HG03442 (cell line): ENCODE data around the gene FH.

Experiments
- ATAC-seq: cut with Tn5 transposase; IDR thresholded peaks from one replicate; pipeline ENCODE4 v1.9.1; 2021; ENCODE audit warnings: mild to moderate bottlenecking, moderate library complexity; ENCODE audit not compliant: unreplicated experiment

FH gene

GRCh38 chr1:241525026-241525425, 5.5 kb upstream of the FH start:
- no peak for ATAC-seq

DNA sequence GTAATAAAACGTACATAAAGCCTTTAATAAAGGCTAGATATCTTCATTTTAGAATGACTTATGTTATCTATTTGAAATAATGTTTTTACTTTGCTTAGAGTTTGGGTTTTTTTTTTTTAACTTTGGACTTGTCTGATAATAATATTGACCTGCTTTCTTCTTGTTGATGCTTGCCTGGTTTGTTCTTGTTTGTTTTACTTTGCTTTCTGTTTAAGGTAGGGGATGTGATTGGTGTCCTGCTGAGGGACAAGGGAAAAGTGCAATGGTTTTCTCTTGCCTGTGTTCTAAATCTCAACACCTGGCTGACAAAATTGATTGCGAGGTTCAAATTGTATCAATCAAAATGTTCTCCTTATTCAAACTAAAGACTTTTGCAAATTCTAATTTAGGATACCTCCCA, 2.2 kb upstream of the FH start:
- no peak for ATAC-seq

- ATAC-seq: no peak
Observed at GRCh38 chr1:241520080-241520465, 518 bp upstream of the FH start.

DNA sequence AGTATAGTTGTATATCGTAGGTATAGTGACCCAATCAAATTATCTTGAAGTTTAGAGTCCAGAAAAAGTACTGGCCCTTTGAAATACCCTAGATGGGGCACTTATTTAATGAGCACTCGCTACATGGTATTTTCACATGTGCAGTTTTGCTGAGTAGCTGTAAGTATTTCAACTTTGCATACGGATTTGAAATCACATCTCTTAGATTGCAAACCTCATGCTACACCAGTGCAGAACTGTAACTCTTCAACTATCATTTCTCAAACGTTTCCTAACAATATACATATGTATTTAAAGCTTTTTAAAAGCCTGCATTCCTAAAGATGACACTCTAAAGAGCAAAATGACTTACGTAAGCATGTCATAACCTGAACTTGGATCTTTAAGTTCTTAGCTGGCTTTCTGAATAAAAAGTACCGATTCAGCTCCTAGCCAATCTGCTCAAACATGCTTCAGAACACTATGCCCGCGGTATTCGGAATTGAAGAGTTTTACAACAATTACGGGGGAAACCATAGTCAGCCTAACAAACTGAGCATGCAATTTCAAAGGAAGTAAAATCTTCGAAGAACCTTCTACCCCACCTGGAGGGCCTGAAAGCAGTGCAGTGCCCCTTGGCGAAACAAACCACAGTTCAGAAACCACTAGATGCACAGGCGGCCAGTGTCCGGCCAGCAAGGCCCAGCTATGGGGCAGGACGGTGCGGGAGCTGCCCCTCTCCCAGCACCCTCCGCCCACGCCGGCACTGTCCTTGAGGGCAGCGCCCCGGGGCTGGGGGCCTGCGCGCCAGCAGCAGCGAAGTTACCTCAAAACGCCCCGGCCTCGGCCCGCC, 863 bp downstream of the FH start:
- peak; percentile 24 for ATAC-seq

GRCh38 chr1:241513378-241513777, 6.2 kb downstream of the FH start:
- no peak for ATAC-seq

DNA sequence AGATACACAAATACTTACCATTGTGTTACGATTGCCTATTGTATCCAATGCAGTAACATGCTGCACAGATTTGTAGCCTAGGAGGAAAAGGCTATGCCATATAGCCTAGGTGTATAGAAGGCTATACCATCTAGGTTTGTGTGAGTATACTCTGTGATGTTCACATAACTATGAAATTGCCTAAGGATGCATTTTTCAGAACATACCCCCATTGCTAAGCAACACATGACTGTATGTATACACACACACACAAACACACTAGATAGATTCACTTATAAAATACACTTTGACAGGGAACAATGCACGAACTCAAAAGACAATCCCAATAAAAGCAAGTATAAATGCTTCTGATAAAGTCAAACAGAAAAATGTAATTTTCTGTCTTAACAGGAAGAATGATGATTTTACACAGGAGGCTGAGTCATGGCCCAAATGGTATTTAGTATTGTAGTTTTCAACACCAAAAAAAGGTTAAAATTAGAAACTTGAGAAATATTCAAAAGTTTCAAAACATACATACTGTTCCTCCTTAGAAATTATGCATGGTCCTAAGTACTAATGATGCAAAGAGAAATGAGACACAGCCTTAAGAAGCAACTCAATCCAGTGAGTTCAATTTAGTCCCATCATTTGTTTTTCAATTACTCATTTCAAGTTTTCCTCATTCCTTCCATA, 12.2 kb downstream of the FH start:
- ATAC-seq: no peak

GRCh38 chr1:241503444-241503843, 16.1 kb downstream of the FH start:
- no peak for ATAC-seq

GRCh38 chr1:241499910-241500309, 19.6 kb downstream of the FH start:
- no peak for ATAC-seq

DNA sequence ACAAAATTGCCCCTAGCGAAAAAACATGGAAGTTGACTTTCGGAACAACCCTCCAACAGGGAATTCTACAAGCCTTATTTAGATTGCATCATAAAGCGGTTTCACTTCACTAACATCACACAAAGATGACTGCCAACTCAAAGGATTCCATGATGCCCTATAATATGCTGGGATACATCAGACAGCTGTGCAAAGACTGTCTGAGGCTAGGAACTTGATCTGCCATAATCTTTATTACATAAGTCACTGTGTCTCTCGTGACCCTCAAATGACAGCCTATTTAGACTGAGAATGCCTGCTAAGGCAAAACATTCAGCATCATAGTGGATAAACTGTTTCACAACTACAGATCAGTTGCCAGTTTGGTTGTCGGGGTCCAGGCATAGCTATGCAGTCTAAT, 23.8 kb downstream of the FH start:
- no peak for ATAC-seq

- ATAC-seq: no peak
Observed at GRCh38 chr1:241488739-241489138, 30.8 kb downstream of the FH start.

DNA sequence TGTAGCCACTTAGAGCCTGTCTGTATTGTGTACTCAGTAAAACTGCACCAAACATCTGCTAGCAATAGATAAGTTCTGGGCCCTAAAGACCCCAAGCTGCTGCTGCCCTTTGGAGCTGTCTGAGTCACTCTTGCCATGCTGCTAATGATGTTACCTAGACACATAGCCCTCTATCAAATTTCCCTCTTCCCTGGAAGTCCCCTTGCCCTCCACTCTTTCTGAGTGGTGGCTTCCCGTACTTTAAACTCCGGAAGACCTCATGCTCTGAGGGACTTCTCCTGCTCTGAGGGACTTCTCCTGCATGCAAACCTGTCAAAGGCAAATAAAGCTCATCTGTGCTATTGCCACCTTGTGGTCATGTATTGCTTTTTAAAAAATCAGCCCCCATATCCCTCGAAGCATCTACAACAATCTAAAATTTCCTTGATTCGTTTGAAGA, 34.0 kb downstream of the FH start:
- ATAC-seq: peak; percentile 48

DNA sequence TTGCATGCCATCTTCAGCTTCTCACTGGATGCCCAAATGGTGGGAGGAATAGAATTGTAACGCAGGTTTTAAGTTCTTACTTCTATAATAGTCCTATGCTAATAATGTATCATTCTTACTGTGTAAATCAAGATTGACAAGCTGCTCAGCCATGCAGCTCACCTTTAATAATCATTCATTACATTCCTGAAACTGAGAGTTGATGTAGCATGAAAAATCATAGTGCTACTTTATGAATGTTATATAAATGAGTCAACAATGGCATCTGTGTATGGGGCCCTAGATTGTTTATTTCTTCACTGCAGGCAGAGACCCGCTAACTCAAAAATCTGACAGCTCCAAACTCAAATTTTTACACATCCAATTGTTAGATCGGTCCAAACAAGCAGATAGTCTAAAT, 34.4 kb downstream of the FH start:
- peak; percentile 81 for ATAC-seq

DNA sequence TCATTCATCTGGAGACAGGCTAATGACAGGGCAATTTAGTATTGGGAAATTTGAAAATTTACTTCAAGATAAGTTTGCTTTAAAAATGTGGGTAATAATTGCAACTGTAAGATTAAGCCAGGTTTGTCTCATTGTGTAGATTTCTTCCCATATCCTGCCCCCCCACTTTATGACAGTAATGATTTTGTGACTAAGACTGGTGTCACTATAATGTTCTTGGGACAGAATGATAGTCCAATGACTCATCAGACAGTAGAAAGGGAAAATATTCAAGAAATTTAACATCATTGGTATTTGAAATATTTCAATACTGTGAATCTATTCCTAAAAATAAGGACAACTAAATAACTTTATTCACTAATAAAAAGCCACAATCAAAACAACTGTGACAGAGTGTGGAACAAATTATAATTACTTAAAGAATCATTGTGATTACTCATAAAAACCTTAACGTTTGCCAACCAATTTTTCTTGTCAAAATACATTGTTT, 36.7 kb downstream of the FH start:
- ATAC-seq: no peak

GRCh38 chr1:241479294-241479693, 40.3 kb downstream of the FH start:
- no peak for ATAC-seq

DNA sequence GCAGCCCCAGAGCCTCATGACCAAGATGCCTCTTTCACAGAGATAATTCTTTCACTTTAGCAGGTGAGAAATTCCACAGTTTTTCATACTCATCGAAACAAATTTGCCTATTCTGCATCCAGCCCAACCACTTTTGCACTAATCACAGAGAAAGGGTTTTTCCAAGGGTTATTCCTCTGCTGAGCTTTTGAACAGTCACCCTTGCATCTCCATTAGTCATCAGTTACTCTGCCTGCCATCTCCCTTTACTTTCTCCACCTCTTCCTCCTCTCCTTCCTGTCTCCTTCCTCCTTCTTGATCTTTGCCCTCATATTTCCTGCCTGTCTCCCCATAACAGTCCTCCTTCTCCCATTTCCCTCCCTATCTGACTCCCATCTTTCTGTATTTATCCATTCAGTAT, 43.9 kb downstream of the FH start:
- no peak for ATAC-seq

DNA sequence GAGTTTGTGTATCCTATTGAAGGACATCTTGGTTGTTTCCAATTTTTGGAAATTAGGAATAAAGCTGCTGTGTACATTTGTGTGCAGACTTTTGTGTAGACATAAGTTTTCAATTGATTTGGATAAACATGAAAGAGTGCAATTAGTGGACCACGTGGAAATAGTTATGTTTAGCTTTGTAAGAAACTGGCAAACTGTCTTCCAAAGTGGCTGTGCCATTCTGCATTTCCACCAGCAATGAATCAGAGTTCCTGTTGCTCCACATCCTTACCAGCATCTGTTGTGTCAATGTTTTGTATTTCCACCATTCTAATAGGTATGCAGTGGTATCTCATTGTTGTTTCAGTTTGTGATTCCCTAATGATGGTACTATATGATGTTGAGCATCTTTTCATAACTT, 46.5 kb downstream of the FH start:
- no peak for ATAC-seq

- no peak for ATAC-seq
Observed at GRCh38 chr1:241470908-241471590, 48.5 kb downstream of the FH start.

DNA sequence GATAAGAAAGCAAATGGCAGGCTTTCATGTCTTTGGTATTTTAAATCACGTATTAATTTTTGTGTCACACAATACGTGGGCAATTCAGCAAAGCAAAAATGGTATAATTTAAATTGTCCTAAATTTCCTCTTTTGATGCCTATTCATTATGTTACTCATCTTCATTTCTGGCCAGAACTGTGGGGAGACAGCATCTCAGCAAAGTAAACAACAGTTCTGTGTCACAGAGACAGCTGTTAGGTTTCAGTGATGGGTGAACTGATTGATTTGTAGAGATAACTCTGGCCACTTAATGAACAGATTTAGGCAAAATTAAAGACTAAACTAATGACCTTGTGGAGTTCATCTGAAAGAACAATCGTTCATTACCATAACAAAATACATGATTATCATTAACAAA, 49.2 kb downstream of the FH start:
- no peak for ATAC-seq

DNA sequence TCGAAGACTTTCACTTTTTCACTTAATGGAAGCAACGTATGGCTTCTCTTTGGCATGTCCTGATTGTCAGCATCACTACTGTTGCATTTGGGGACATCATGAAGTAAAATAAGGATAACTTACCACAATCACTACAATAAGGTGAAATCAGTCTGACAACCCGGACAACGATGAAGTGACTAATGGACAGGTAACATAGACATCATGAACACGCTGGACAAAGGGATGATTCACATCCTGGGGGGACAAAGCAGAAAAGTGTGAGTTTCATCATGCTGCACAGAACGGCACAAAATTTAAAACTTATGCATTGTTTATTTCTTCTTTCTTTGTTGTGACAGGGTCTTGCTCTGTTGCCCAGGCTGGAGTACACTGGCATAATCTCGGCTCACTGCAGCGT, 53.9 kb downstream of the FH start:
- no peak for ATAC-seq

DNA sequence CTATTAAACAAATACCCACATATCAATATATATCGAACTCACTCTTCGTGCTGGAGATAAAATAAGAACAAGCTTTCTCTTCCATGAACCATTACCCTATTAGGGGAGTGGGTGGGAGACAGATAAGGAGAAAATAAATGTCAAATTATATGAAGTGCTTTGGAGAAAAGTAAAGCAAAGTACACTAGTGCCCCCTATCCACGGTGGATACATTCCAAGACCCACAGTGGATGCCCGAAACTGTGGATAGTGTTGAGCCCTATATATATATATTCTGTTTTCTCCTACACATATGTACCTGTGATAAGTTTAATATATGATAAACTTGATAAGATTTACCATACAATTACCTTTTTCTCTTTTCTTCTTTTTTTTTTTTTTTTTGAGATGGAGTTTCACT, 54.6 kb downstream of the FH start:
- ATAC-seq: no peak

DNA sequence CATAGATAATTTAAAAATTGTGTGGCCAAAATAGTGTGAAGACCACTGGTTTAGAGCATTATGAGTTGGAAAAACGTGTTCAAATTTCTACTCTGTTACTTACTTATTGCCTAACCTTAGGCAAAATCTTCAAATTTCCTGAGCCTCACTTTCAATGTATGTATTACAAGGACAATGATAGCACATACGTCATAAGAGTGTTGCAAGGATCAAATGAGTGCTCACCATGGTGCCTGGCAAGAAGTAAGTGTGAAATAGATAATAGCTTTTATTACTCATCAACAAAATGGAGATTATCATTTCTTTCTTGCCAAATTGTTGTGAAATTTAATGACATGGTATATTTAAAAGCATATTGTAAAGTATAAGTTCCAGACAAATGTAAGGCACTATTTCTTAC, 57.2 kb downstream of the FH start:
- ATAC-seq: no peak
